ENCODE measurements around the gene ANKRD33B.
"Not testable (repeated sequence)": the region's sequence is repeated elsewhere in the genome, so short reads cannot be mapped to it uniquely, and the experiment has no call there.

The ANKRD33B gene

DNA sequence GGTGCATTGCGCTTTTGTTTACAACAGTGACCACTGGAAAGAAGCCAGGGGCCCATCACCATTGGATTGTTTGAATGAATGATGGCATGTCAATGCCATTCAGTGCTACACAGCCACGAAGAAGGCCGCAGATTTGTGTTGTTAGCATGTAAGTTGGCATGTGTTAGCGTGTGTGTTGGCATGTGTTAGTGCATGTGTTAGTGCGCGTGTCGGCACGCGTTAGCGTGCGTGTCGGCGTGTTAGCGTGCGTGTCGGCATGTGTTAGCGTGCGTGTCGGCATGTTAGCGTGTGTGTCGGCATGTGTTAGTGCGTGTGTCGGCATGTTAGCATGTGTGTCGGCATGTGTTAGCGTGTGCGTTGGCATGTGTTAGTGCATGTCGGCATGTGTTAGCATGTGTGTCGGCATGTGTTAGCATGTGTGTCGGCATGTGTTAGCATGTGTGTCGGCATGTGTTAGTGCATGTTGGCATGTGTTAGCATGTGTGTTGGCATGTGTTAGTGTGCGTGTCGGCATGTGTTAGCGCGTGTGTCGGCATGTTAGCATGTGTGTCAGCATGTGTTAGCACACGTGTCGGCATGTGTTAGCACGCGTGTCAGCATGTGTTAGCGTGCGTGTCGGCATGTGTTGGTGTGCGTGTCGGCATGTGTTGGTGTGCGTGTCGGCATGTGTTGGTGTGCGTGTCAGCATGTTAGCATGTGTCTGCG lies 15.3 kb upstream of the ANKRD33B start:
- Histone ChIP-seq H3K9ac (ENCODE audit: low read length in 2 of 2) (no peak overlapping the region), H3K27me3 (ENCODE audit: control insufficient read depth in 1 of 2, insufficient read depth in 2 of 2, low read length in 2 of 2) (peaks cover 0 to 3% of the 10 kb centered on the region in 2 donors), H3K9me3 (ENCODE audit: control insufficient read depth in 2 of 2, low read length in 2 of 2) (no peaks in the 10 kb centered on the region), H3K4me1 (ENCODE audit: control insufficient read depth, insufficient read depth, low read length) (no peaks in the 10 kb centered on the region), H3K36me3 (ENCODE audit: control insufficient read depth in 2 of 2, insufficient read depth in 2 of 2, low read length in 2 of 2) (no peaks in the 10 kb centered on the region), H3K4me3 (ENCODE audit: low read length in 2 of 2) (no peak overlapping the region), H3K27ac (ENCODE audit: low read length) (no peak overlapping the region)

DNA sequence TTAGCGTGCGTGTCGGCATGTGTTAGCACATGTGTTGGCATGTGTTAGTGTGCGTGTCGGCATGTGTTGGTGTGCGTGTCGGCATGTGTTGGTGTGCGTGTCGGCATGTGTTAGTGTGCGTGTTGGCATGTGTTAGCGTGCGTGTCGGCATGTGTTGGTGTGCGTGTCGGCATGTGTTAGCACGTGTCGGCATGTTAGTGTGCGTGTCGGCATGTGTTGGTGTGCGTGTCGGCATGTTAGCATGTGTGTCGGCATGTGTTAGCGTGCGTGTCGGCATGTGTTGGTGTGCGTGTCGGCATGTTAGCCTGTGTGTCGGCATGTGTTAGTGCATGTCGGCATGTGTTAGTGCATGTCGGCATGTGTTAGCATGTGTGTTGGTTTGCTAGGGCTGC lies 14.8 kb upstream of the ANKRD33B start:
- not testable (repeated sequence) for H3K4me1 ChIP-seq (ENCODE audit: control insufficient read depth, insufficient read depth, low read length); H3K4me3 ChIP-seq (ENCODE audit: low read length in 2 of 2); H3K36me3 ChIP-seq (ENCODE audit: control insufficient read depth in 2 of 2, insufficient read depth in 2 of 2, low read length in 2 of 2); H3K9me3 ChIP-seq (ENCODE audit: control insufficient read depth in 2 of 2, low read length in 2 of 2); H3K9ac ChIP-seq (ENCODE audit: low read length in 2 of 2); H3K27me3 ChIP-seq (ENCODE audit: control insufficient read depth in 1 of 2, insufficient read depth in 2 of 2, low read length in 2 of 2); H3K27ac ChIP-seq (ENCODE audit: low read length)

DNA sequence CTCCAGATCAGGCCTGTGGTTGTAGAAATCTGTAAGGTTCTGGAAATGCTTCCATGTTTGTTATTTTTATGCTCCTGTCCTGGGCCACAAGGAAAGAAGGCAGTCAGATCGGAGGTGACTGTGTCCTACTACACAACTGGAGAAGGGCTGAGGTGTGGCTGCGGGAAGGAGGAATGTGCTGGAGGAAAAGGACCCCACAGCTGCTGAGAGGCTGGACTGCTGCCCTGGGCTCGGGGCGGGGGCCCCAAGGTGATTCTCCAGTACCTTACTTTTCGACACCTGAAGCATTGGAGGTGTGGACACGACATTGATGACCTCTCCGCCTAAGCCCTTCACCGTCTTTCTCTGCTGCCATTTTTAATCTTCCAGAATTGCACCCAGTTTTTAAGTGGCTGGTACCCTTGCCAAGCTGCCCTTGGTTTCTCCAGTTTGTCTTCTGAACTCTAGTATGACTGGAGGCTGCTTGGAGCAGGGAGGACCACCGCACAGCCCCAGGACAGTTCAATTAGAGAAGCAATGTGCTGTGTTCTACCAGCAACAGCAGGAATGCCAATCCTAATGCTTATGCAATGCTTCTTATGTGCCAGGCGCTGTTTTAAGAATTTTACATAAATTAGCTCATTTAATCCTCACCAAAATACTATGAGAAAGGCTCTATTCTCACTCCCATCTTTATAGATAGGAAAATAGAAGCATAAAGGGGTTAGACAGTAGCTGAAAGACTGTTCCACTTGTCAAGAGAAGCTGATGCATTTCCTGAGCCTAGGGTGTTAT lies 13.5 kb upstream of the ANKRD33B start:
- no peak overlapping the region for H3K4me3 ChIP-seq (ENCODE audit: low read length in 2 of 2)
- no peak overlapping the region for H3K27ac ChIP-seq (ENCODE audit: low read length)
- H3K9ac ChIP-seq (ENCODE audit: low read length in 2 of 2): no peak overlapping the region
- no peaks in the 10 kb centered on the region for H3K9me3 ChIP-seq (ENCODE audit: control insufficient read depth in 2 of 2, low read length in 2 of 2)
- H3K4me1 ChIP-seq (ENCODE audit: control insufficient read depth, insufficient read depth, low read length): no peaks in the 10 kb centered on the region
- H3K36me3 ChIP-seq (ENCODE audit: control insufficient read depth in 2 of 2, insufficient read depth in 2 of 2, low read length in 2 of 2): no peaks in the 10 kb centered on the region
- H3K27me3 ChIP-seq (ENCODE audit: control insufficient read depth in 1 of 2, insufficient read depth in 2 of 2, low read length in 2 of 2): peaks cover 0 to 3% of the 10 kb centered on the region in 2 donors

DNA sequence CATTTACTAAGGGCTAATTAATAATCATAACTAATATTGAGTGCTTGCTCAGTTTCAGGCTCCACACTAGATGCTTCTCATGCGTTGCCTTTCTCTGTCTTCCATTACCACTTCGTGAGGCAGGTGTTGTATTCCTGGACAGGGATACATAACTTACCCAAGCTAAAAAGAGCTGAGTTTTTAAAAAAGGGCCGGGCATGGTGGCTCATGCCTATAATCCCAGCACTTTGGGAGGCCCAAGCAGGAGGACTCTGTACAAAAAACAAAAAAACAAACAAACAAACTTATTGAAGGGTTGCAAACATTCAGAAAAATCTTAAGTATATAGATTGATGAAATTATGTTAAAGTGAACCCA lies 12.1 kb upstream of the ANKRD33B start:
- Histone ChIP-seq H3K27ac (ENCODE audit: low read length) (peak overlapping the region; percentile 24), H3K4me3 (ENCODE audit: low read length in 2 of 2) (no peak overlapping the region), H3K36me3 (ENCODE audit: control insufficient read depth in 2 of 2, insufficient read depth in 2 of 2, low read length in 2 of 2) (no peaks in the 10 kb centered on the region), H3K9ac (ENCODE audit: low read length in 2 of 2) (no peak overlapping the region), H3K9me3 (ENCODE audit: control insufficient read depth in 2 of 2, low read length in 2 of 2) (no peaks in the 10 kb centered on the region), H3K27me3 (ENCODE audit: control insufficient read depth in 1 of 2, insufficient read depth in 2 of 2, low read length in 2 of 2) (peaks cover 0 to 6% of the 10 kb centered on the region in 2 donors), H3K4me1 (ENCODE audit: control insufficient read depth, insufficient read depth, low read length) (no peaks in the 10 kb centered on the region)

DNA sequence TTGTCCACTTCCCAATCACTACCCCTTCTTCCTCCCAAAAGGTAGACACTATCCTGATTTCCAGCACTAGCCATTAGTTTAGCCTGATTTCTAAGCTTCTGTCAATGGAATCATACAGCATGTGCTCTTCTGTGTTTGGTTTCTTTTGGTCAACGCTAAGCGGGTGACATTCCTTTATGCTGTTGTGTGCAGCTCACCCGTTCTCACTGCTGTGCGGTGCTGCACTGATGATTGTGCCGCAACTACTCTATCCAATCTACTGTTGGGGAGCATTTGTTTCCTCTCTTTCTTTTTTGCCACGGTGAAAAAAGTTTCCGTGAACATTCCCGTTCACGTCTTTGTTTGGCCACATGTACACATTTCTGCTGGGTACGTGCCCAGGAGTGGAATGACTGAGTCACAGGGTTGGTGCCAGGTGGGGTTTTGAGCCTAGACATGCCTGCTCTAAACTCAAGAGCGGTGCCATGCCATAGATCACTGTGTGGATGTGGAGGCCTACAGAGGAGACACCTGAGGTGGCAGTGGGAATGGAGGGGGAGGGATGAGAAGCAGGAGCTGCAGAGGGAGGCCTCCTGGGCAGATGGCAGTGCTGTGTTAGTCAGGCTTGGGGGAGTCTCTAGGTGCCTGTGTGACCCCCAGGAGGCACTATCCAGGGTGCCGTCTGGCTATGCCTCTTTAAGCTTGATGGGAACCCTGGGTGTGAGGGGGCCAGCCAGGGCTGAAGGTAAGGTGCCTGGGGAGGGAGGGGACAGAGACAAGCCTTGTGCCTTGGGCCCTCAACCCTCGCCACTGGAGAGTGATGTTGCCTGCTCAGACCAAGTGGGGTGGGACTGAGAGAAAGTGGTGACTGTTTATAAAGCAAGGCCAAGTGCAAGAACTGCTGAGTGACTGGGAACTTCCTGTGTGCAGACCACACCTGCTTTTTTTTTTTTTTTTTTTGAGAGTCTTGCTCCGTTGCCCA lies 11.4 kb upstream of the ANKRD33B start:
- H3K27ac ChIP-seq (ENCODE audit: low read length): no peak overlapping the region

DNA sequence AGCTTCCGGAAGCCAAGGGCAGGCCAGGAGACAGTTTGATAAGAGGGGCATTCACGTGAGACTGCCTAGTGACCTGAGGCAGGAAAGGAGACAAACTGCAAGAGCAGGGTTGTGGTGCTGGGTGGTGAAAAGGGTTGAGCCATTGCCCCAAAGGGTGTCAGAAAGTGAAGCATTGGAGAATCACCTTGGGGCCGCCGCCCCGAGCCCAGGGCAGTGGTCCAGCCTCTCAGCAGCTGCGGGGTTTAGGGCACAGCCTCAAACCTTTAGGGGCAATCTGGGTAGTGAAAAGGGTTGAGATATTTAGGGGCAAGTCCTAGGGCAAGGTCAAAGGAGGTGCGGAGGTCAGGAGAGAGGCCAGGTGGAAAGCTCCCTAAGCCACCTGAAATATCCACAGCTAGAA lies 10.4 kb upstream of the ANKRD33B start:
- H3K4me1 ChIP-seq (ENCODE audit: control insufficient read depth, insufficient read depth, low read length): no peaks in the 10 kb centered on the region
- H3K27ac ChIP-seq (ENCODE audit: low read length): no peak overlapping the region
- no peaks in the 10 kb centered on the region for H3K36me3 ChIP-seq (ENCODE audit: control insufficient read depth in 2 of 2, insufficient read depth in 2 of 2, low read length in 2 of 2)
- peaks cover 0 to 6% of the 10 kb centered on the region in 2 donors for H3K27me3 ChIP-seq (ENCODE audit: control insufficient read depth in 1 of 2, insufficient read depth in 2 of 2, low read length in 2 of 2)
- H3K4me3 ChIP-seq (ENCODE audit: low read length in 2 of 2): no peak overlapping the region
- no peaks in the 10 kb centered on the region for H3K9me3 ChIP-seq (ENCODE audit: control insufficient read depth in 2 of 2, low read length in 2 of 2)
- no peak overlapping the region for H3K9ac ChIP-seq (ENCODE audit: low read length in 2 of 2)

More for the DNA sequence above, 11.4 kb upstream of the ANKRD33B start:
- no peak overlapping the region for H3K9ac ChIP-seq (ENCODE audit: low read length in 2 of 2)
- H3K4me1 ChIP-seq (ENCODE audit: control insufficient read depth, insufficient read depth, low read length): no peaks in the 10 kb centered on the region
- H3K9me3 ChIP-seq (ENCODE audit: control insufficient read depth in 2 of 2, low read length in 2 of 2): no peaks in the 10 kb centered on the region
- H3K36me3 ChIP-seq (ENCODE audit: control insufficient read depth in 2 of 2, insufficient read depth in 2 of 2, low read length in 2 of 2): no peaks in the 10 kb centered on the region
- no peak overlapping the region for H3K4me3 ChIP-seq (ENCODE audit: low read length in 2 of 2)
- peaks cover 0 to 6% of the 10 kb centered on the region in 2 donors for H3K27me3 ChIP-seq (ENCODE audit: control insufficient read depth in 1 of 2, insufficient read depth in 2 of 2, low read length in 2 of 2)

DNA sequence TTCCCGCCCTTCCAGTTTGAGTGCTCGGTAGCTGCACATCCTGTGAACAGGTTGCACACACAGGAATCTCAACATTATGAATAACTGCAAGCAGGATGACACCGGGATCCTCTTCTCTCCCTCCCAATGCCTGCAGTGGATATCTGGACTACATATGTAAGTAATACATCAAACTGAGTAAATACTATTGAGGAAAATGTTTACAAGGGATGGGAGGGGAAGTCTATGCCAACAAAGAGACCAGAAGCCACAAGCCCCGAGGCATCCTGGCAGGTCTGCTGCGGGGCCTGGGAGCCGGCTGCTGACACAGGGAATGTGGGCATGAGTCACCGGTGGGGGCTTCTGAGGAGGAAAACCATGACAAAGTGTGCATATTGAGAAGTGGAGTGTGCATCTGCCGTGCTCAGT lies 8.6 kb upstream of the ANKRD33B start:
- no peak overlapping the region for H3K9ac ChIP-seq (ENCODE audit: low read length in 2 of 2)
- no peaks in the 10 kb centered on the region for H3K4me1 ChIP-seq (ENCODE audit: control insufficient read depth, insufficient read depth, low read length)

DNA sequence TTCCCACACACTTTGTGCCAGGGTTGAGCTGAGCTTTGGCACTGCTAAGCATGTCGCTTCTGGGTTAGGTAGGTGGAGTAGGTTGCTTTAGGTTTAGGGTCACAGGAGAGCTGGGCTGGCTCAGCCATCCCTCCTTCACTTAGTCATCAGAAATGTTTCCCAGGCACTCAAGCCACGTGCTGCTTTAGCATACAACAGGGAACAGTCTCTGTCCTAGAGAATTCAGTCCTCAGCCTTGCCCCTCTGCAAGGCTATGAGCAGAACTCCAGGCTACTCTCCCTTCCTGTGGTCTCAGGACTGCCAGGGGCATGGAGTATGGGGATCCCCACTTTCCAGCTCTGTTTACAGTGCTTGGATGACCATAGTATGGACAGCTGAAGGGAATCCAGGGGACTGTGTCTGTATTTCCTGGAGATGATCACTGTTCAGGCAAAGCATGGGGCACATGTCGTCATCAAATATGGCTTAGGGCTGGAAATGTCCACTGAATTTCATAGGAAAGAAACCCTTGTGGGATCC lies 7.5 kb upstream of the ANKRD33B start:
- Histone ChIP-seq H3K27me3 (ENCODE audit: control insufficient read depth in 1 of 2, insufficient read depth in 2 of 2, low read length in 2 of 2) (peaks cover 3 to 6% of the 10 kb centered on the region in 2 donors), H3K36me3 (ENCODE audit: control insufficient read depth in 2 of 2, insufficient read depth in 2 of 2, low read length in 2 of 2) (no peaks in the 10 kb centered on the region), H3K27ac (ENCODE audit: low read length) (no peak overlapping the region), H3K4me3 (ENCODE audit: low read length in 2 of 2) (no peak overlapping the region), H3K9ac (ENCODE audit: low read length in 2 of 2) (no peak overlapping the region), H3K4me1 (ENCODE audit: control insufficient read depth, insufficient read depth, low read length) (no peaks in the 10 kb centered on the region), H3K9me3 (ENCODE audit: control insufficient read depth in 2 of 2, low read length in 2 of 2) (no peaks in the 10 kb centered on the region)

More for the DNA sequence above, 8.6 kb upstream of the ANKRD33B start:
- Histone ChIP-seq H3K27ac (ENCODE audit: low read length) (no peak overlapping the region), H3K9me3 (ENCODE audit: control insufficient read depth in 2 of 2, low read length in 2 of 2) (no peaks in the 10 kb centered on the region), H3K27me3 (ENCODE audit: control insufficient read depth in 1 of 2, insufficient read depth in 2 of 2, low read length in 2 of 2) (peaks cover 3 to 6% of the 10 kb centered on the region in 2 donors), H3K4me3 (ENCODE audit: low read length in 2 of 2) (no peak overlapping the region), H3K36me3 (ENCODE audit: control insufficient read depth in 2 of 2, insufficient read depth in 2 of 2, low read length in 2 of 2) (no peaks in the 10 kb centered on the region)

DNA sequence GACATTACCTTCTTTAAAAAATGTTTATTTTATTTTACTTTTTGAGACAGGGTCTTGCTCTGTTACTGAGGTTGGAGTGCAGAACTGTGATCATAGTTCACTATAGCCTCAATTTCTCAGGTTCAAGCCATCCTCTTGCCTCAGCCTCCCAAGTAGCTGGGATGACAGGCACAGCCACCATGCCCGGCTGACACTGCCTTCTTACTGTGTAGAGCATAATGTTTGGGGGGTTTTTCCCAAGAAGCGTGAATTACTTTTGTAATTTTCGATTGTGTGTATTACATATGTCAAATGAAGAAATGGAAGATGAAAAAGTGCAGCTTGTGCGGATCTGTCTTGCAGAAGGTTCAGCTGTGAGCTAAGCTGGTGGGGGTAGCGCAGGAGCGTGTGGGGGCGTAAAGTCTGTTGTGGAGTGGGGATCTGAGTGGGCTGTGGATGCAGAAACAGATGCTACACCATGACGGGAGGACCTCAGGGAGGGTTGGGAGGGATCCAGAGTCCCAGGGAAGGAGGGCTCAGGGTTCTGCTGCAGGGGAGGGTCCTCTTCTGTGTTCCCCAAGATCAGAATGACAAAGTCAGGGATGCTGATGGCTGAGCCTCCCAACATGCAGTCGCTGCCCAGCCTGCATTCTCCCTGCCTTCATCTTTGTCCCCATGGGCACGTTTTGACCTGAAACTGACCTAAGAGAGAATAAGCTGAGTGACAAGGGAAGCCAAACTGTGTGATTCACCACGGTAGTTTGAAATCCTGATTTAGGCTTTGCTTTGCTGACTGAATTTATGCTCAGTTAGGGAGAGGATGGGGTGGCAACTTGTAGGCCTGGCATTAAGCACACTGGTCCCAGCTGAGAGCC lies 6.8 kb upstream of the ANKRD33B start:
- no peaks in the 10 kb centered on the region for H3K9me3 ChIP-seq (ENCODE audit: control insufficient read depth in 2 of 2, low read length in 2 of 2)
- H3K9ac ChIP-seq (ENCODE audit: low read length in 2 of 2): no peak overlapping the region
- no peak overlapping the region for H3K27ac ChIP-seq (ENCODE audit: low read length)
- H3K4me3 ChIP-seq (ENCODE audit: low read length in 2 of 2): no peak overlapping the region
- no peaks in the 10 kb centered on the region for H3K36me3 ChIP-seq (ENCODE audit: control insufficient read depth in 2 of 2, insufficient read depth in 2 of 2, low read length in 2 of 2)
- H3K27me3 ChIP-seq (ENCODE audit: control insufficient read depth in 1 of 2, insufficient read depth in 2 of 2, low read length in 2 of 2): peaks cover 2 to 3% of the 10 kb centered on the region in 2 donors
- H3K4me1 ChIP-seq (ENCODE audit: control insufficient read depth, insufficient read depth, low read length): no peaks in the 10 kb centered on the region

DNA sequence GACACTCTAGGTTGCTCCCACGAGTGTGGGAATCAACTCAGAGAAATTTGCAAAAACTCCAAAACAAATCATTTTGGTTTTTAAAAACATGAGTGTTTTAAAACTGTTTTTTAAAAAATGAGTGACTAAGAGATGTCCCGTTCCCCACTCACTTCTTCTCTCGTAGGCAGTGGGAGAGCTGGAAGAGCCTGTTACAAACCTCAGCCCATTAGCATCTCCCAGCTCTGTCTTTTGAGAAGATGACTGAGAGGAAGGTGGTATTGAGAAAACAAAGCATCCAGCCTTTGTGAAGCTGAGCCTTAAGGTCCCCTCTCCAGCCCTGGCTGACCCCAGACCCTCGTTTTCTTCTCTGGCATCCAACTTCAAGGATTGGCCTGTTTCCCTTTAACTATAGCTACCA lies 4.7 kb upstream of the ANKRD33B start:
- Histone ChIP-seq H3K4me3 (ENCODE audit: low read length in 2 of 2) (no peak overlapping the region), H3K36me3 (ENCODE audit: control insufficient read depth in 2 of 2, insufficient read depth in 2 of 2, low read length in 2 of 2) (no peaks in the 10 kb centered on the region), H3K4me1 (ENCODE audit: control insufficient read depth, insufficient read depth, low read length) (peaks cover 9% of the 10 kb centered on the region), H3K9ac (ENCODE audit: low read length in 2 of 2) (no peak overlapping the region), H3K27me3 (ENCODE audit: control insufficient read depth in 1 of 2, insufficient read depth in 2 of 2, low read length in 2 of 2) (peaks cover 11 to 17% of the 10 kb centered on the region in 2 donors), H3K9me3 (ENCODE audit: control insufficient read depth in 2 of 2, low read length in 2 of 2) (no peaks in the 10 kb centered on the region), H3K27ac (ENCODE audit: low read length) (no peak overlapping the region)
